Sigmoid colon (tissue), 7 donors: ENCODE results near the gene IPO13. TPM values are rescaled to one million over a fixed set of nuclear protein-coding genes. Genes with fewer than 3 reads are reported as not detected.

ENCODE experiments used
- DNase-seq: peaks from one replicate; pipeline ENCODE4 v3.0.0-alpha.2; 2019
- H3K27ac ChIP-seq, 4 donors: fragments of 200-600 bp; sonication (generic); one replicate each; pipeline ENCODE4 v1.5.1; 2016 to 2019; ENCODE audit warnings: mild to moderate bottlenecking in 1 of 4
- H3K27me3 ChIP-seq, 3 donors: fragments of 200-600 bp; sonication (generic); one replicate each; pipeline ENCODE4 v1.5.1; 2019; ENCODE audit warnings: mild to moderate bottlenecking in 1 of 3
- H3K36me3 ChIP-seq, 4 donors: fragments of 200-600 bp; sonication (generic); one replicate each; pipeline ENCODE4 v1.5.1; 2016 to 2019
- H3K4me1 ChIP-seq, 4 donors: fragments of 200-600 bp; sonication (generic); one replicate each; pipeline ENCODE4 v1.5.1; 2017 to 2019
- H3K4me3 ChIP-seq, 4 donors: fragments of 200-600 bp; sonication (generic); one replicate each; pipeline ENCODE4 v1.5.1; 2017 to 2019; ENCODE audit warnings: mild to moderate bottlenecking in 2 of 4, moderate library complexity in 1 of 4
- H3K9me3 ChIP-seq, 4 donors: fragments of 200-600 bp in 3 of 4; sonication (generic) in 3 of 4; one replicate each; pipeline versions ENCODE4 v1.5.1 to v1.6.1; 2013 to 2019
- EP300 ChIP-seq, 4 donors: sonication (generic); formaldehyde crosslinking; IDR thresholded peaks; one replicate each; pipeline ENCODE4 v1.6.1; 2017; ENCODE audit warnings: antibody characterized with exemption in 4 of 4
- POLR2A ChIP-seq, 2 donors: fragments of 450-650 bp; IDR thresholded peaks; one replicate each; pipeline ENCODE4 v1.6.1; 2016; ENCODE audit warnings: antibody characterized with exemption in 2 of 2, mild to moderate bottlenecking in 2 of 2, moderate library complexity in 2 of 2
- POLR2AphosphoS5 ChIP-seq, 4 donors: sonication (generic); formaldehyde crosslinking; IDR thresholded peaks; one replicate each; pipeline ENCODE4 v1.6.1; 2017; ENCODE audit warnings: antibody characterized with exemption in 4 of 4
- WGBS, 2 donors: extraction: QIAGEN DNeasy Blood & Tissue Kit; methylation state at CpG; one replicate each; pipeline ENCODE4 v1.1.7; 2013; 5-methylcytosine and 5-hydroxymethylcytosine counted together
- intact Hi-C: fragments of 100-400 bp; cut with DNase I; formaldehyde crosslinking; loops from one replicate; pipeline ENCODE4 v1.15.1; 2023
- polyA plus RNA-seq, 3 donors: library from polyadenylated mRNA; stranded (reverse); fragments of 200-250 nt; gene quantifications; one replicate each; pipeline ENCODE4 v1.2.3, GENCODE V29; 2013
- total RNA-seq, 4 donors: library from RNA; depleted of rRNA; stranded (reverse); fragments of >200 nt; gene quantifications; one replicate each; pipeline ENCODE4 v1.1.0, GENCODE V29; 2016
- TF ChIP-seq, protein P1 (sequence below), 4 experiments: fragments of 450-650 bp in 3 of 4; fragments of 200-600 bp in 1 of 4; IDR thresholded peaks; one replicate each; pipeline ENCODE4 v1.5.1; 2016 to 2019; ENCODE audit warnings: antibody characterized with exemption in 4 of 4, mild to moderate bottlenecking in 3 of 4, moderate library complexity in 2 of 4
- donor health status: healthy with polysubstance abuse.
- donor health status: Bipolar disorder and iron deficiency.
- donor health status: healthy.

The IPO13 gene
- total and polyA plus RNA-seq, 7 donors, result 9.6 to 27.1 (median 16.1) TPM

DNA sequence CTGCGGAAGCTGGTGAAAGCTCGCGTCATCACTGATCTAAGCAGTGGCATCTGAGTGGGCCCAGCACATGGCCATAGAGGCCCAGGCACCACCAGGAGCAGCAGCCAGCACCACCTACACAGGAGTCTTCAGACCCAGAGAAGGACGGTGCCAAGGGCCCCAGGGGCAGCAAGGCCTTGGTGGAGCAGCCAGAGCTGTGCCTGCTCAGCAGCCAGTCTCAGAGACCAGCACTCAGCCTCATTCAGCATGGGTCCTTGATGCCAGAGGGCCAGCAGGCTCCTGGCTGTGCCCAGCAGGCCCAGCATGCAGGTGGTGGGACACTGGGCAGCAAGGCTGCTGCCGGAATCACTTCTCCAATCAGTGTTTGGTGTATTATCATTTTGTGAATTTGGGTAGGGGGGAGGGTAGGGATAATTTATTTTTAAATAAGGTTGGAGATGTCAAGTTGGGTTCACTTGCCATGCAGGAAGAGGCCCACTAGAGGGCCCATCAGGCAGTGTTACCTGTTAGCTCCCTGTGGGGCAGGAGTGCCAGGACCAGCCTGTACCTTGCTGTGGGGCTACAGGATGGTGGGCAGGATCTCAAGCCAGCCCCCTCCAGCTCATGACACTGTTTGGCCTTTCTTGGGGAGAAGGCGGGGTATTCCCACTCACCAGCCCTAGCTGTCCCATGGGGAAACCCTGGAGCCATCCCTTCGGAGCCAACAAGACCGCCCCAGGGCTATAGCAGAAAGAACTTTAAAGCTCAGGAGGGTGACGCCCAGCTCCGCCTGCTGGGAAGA lies 16.4 kb upstream of the IPO13 start:
- no peak overlapping the region for H3K4me3 ChIP-seq
- H3K9me3 ChIP-seq, result no peaks in the 10 kb centered on the region
- peaks cover 0 to 17% (median 0%) of the 10 kb centered on the region in 3 donors for H3K27me3 ChIP-seq
- H3K27ac ChIP-seq, result no peak overlapping the region
- H3K4me1 ChIP-seq, result peaks cover 0 to 26% (median 24%) of the 10 kb centered on the region in 4 donors
- WGBS, 2 donors, result 95% methylated on average over 10 of the region's 10 CpGs
- peaks cover 0 to 7% (median 2%) of the 10 kb centered on the region in 4 donors for H3K36me3 ChIP-seq
- TF ChIP-seq POLR2A (IDR thresholded peaks at IDR 0.05), result no peak
- TF ChIP-seq, protein P1, sequence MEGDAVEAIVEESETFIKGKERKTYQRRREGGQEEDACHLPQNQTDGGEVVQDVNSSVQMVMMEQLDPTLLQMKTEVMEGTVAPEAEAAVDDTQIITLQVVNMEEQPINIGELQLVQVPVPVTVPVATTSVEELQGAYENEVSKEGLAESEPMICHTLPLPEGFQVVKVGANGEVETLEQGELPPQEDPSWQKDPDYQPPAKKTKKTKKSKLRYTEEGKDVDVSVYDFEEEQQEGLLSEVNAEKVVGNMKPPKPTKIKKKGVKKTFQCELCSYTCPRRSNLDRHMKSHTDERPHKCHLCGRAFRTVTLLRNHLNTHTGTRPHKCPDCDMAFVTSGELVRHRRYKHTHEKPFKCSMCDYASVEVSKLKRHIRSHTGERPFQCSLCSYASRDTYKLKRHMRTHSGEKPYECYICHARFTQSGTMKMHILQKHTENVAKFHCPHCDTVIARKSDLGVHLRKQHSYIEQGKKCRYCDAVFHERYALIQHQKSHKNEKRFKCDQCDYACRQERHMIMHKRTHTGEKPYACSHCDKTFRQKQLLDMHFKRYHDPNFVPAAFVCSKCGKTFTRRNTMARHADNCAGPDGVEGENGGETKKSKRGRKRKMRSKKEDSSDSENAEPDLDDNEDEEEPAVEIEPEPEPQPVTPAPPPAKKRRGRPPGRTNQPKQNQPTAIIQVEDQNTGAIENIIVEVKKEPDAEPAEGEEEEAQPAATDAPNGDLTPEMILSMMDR (IDR thresholded peaks at IDR 0.05), result peak in 1 of 4 experiments; percentile 20
- peak; percentile 51 for DNase-seq
- intact Hi-C loops, result no loop called here

DNA sequence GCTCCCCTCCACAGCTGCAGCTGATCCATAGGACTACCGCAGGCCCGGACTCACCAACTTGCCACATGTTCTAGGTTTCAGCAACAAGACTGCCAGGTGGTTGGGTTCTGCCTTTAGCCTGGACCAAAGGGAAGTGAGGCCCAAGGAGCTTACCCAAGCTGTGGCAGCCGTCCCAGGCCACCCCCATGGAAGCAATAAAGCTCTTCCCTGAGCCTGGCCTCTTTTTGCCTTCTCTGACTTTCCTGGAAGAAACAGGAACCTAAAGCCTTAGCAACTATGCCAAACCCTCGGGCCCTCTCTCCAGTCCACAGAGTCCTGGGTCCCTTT lies 15.8 kb upstream of the IPO13 start:
- Histone ChIP-seq H3K27me3 (peaks cover 0 to 17% (median 0%) of the 10 kb centered on the region in 3 donors), H3K9me3 (no peaks in the 10 kb centered on the region), H3K27ac (no peak overlapping the region), H3K4me1 (peaks cover 0 to 32% (median 29%) of the 10 kb centered on the region in 4 donors), H3K4me3 (no peak overlapping the region), H3K36me3 (peaks cover 0 to 7% (median 2%) of the 10 kb centered on the region in 4 donors)
- TF ChIP-seq POLR2A (IDR thresholded peaks at IDR 0.05) (no peak), EP300 (IDR thresholded peaks at IDR 0.05) (no peak)
- peak; percentile 48 for DNase-seq
- WGBS, 2 donors, result 75 to 82% methylated on average over 4 of the region's 4 CpGs
- intact Hi-C loops, result no loop called here

DNA sequence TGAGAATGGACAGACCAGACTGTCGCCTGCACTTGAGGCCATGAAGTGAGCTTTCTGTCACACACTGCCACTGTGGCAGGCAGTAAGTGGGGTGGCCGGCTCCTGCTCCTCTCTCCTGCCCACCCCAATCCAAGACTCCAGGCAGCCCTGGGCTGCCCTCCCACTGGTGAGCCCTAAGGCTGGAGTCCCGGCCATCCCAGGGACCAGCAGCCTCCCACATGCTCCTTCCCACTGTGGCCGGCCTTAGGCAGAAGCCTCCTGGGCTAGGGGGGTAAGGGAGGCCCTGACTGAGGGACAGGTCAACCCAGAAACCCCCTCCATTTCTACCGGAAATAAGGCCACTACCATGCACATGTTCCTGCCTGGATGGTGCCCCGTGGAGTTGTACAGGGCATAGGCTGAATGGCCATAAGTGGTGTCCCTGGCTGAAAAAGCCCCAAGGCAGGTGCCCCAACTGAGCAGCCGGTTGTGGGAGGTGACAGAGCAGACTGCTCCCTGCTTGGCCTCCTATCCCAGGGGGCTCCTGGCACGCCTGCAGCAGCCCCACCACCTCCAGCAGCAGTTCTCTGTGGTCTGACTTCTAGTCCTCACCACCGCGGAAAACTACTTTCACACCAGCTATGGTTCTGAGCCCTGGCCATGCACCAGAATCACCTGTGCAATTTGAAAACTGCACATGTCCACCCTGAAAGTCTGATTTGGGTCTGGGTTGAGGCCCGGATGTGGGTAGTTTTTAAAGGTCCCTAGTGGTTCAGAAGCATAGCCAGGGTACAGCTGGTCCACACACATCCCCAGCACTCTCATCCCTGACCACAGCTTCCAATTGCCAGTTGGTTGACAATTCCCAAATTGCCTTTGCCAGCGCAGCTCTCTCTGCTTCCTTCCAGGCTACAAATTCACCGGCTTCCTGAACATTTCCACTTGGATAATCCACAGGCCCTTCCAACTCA lies 14.8 kb upstream of the IPO13 start:
- WGBS, 2 donors, result 92 to 93% methylated on average over 13 of the region's 13 CpGs
- intact Hi-C loops, result no loop called here
- peaks cover 0 to 40% (median 36%) of the 10 kb centered on the region in 4 donors for H3K4me1 ChIP-seq

DNA sequence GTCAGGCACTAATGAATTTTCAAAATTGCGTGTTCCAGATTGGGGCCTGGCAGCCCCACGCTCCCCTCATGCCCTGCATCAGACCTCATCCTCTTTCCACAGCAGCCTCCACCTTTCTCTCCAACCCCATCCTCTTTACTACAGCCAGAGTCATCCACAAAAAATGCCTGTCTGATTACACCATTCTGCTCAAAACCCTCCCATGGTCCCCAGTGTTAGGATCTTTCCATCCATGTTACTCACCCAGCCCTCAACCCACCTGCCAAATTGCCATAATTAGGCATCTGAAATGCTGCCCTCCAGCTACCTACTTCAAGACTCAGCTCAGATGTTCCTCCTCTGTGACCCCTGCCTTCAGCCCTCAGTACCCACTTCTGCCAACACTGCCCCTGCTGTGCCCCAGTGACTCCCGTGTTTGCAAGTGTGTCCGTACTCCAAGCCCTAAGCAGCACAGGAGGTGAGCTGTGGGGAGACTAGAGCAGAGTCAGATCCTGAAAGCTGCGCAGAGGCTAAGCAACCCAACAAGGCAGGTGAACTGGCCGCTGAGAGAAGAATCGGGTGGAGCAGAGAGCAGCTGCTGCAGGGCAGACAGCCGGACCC lies 13.9 kb upstream of the IPO13 start:
- peaks cover 0 to 7% (median 2%) of the 10 kb centered on the region in 4 donors for H3K36me3 ChIP-seq
- H3K27me3 ChIP-seq, result peaks cover 0 to 17% (median 0%) of the 10 kb centered on the region in 3 donors
- peak overlapping the region in 1 of 4 donors; percentile 17 for H3K27ac ChIP-seq
- peaks cover 0 to 41% (median 36%) of the 10 kb centered on the region in 4 donors for H3K4me1 ChIP-seq
- no peak for DNase-seq
- intact Hi-C loops, result no loop called here
- no peak for TF ChIP-seq POLR2A (IDR thresholded peaks at IDR 0.05)
- no peak for TF ChIP-seq POLR2AphosphoS5 (IDR thresholded peaks at IDR 0.05)
- TF ChIP-seq EP300 (IDR thresholded peaks at IDR 0.05), result no peak
- TF ChIP-seq, protein P1 (IDR thresholded peaks at IDR 0.05), result no peak
- H3K9me3 ChIP-seq, result no peaks in the 10 kb centered on the region
- peak overlapping the region in 3 of 4 donors; percentile 34 to 45 (median 43) for H3K4me3 ChIP-seq
- 29 to 31% methylated on average over 8 of the region's 8 CpGs for WGBS, 2 donors

More for the DNA sequence above, 14.8 kb upstream of the IPO13 start:
- no peaks in the 10 kb centered on the region for H3K9me3 ChIP-seq
- no peak overlapping the region for H3K27ac ChIP-seq
- TF ChIP-seq, protein P1 (IDR thresholded peaks at IDR 0.05), result no peak
- peaks cover 0 to 17% (median 0%) of the 10 kb centered on the region in 3 donors for H3K27me3 ChIP-seq
- H3K4me3 ChIP-seq, result no peak overlapping the region
- no peak for DNase-seq
- H3K36me3 ChIP-seq, result peaks cover 0 to 7% (median 2%) of the 10 kb centered on the region in 4 donors
